Measurements from ENCODE around the gene ZNF283.

The ZNF283 gene

GRCh38 chr19:43784981-43785808 lies 41.9 kb upstream of the ZNF283 start (continued):
- TF ChIP-seq PATZ1 (tag by site-specific recombination; IDR thresholded peaks at IDR 0.05) (no peak), GLI4 (tag by site-specific recombination; IDR thresholded peaks at IDR 0.05) (no peak), ZNF214 (tag by site-specific recombination; IDR thresholded peaks at IDR 0.05; ENCODE audit: borderline replicate concordance) (no peak), ZNF776 (tag by site-specific recombination; IDR thresholded peaks at IDR 0.05; ENCODE audit: borderline replicate concordance) (no peak), ZNF404 (tag by site-specific recombination; IDR thresholded peaks at IDR 0.05) (no peak), ZFHX2 (tag by site-specific recombination; conservative IDR thresholded peaks at IDR 0.05) (no peak), ZNF23 (tag by site-specific recombination; IDR thresholded peaks at IDR 0.05; ENCODE audit: borderline replicate concordance) (no peak), ZNF785 (tag by site-specific recombination; IDR thresholded peaks at IDR 0.05) (no peak), IKZF3 (tag by site-specific recombination; IDR thresholded peaks at IDR 0.05) (peak; percentile 96), PRDM4 (tag by site-specific recombination; IDR thresholded peaks at IDR 0.05) (no peak), ZNF426 (tag by site-specific recombination; IDR thresholded peaks at IDR 0.05) (no peak), ZBTB7A (tag by site-specific recombination; IDR thresholded peaks at IDR 0.05; ENCODE audit: low read depth) (0 out of 2 replicates have a peak, but pooled peaks have one; percentile 31), ZNF555 (tag by site-specific recombination; conservative IDR thresholded peaks at IDR 0.05) (no peak), ZBTB49 (tag by site-specific recombination; IDR thresholded peaks at IDR 0.05; ENCODE audit: low read depth) (no peak), ZNF76 (tag by site-specific recombination; IDR thresholded peaks at IDR 0.05; ENCODE audit: borderline replicate concordance, low read depth) (no peak; the same call in 1 of the 2 replicates), ZNF19 (tag by site-specific recombination; IDR thresholded peaks at IDR 0.05; ENCODE audit: low read depth) (no peak), ZNF324 (tag by site-specific recombination; IDR thresholded peaks at IDR 0.05) (no peak; the same call in 1 of the 2 replicates), WT1 (tag by site-specific recombination; IDR thresholded peaks at IDR 0.05) (0 out of 2 replicates have a peak, but pooled peaks have one; percentile 13), ZBTB17 (tag by site-specific recombination; IDR thresholded peaks at IDR 0.05) (peak; percentile 97), ZNF48 (tag by site-specific recombination; IDR thresholded peaks at IDR 0.05) (no peak), ZNF169 (tag by site-specific recombination; IDR thresholded peaks at IDR 0.05) (no peak), ZNF184 (tag by site-specific recombination; IDR thresholded peaks at IDR 0.05) (no peak), ZNF626 (tag by site-specific recombination; IDR thresholded peaks at IDR 0.05) (no peak), SETDB1 (IDR thresholded peaks at IDR 0.05; ENCODE audit: insufficient read length, low read length) (no peak), ZNF366 (tag by site-specific recombination; conservative IDR thresholded peaks at IDR 0.05) (peak; percentile 95), ZNF354C (tag by site-specific recombination; IDR thresholded peaks at IDR 0.05; ENCODE audit: borderline replicate concordance, low read depth) (no peak), BCL11A (tag by site-specific recombination; IDR thresholded peaks at IDR 0.05; ENCODE audit: low read depth) (peak; percentile 58)
- TF ChIP-seq, protein P1, sequence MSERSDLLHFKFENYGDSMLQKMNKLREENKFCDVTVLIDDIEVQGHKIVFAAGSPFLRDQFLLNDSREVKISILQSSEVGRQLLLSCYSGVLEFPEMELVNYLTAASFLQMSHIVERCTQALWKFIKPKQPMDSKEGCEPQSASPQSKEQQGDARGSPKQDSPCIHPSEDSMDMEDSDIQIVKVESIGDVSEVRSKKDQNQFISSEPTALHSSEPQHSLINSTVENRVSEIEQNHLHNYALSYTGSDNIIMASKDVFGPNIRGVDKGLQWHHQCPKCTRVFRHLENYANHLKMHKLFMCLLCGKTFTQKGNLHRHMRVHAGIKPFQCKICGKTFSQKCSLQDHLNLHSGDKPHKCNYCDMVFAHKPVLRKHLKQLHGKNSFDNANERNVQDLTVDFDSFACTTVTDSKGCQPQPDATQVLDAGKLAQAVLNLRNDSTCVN (tag by site-specific recombination; optimal IDR thresholded peaks at IDR 0.05): peak; percentile 7
- TF ChIP-seq, protein P2, sequence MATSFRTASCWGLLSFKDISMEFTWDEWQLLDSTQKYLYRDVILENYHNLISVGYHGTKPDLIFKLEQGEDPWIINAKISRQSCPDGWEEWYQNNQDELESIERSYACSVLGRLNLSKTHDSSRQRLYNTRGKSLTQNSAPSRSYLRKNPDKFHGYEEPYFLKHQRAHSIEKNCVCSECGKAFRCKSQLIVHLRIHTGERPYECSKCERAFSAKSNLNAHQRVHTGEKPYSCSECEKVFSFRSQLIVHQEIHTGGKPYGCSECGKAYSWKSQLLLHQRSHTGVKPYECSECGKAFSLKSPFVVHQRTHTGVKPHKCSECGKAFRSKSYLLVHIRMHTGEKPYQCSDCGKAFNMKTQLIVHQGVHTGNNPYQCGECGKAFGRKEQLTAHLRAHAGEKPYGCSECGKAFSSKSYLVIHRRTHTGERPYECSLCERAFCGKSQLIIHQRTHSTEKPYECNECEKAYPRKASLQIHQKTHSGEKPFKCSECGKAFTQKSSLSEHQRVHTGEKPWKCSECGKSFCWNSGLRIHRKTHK (tag by site-specific recombination; IDR thresholded peaks at IDR 0.05): no peak

Measured in HEK293 (cell line).